Measurements from ENCODE around the gene UBE4B.
"Not testable (repeated sequence)": the region's sequence is repeated elsewhere in the genome, so short reads cannot be mapped to it uniquely, and the experiment has no call there.

Gene UBE4B

GRCh38 chr1:10210841-10211804 lies 178.4 kb downstream of the UBE4B start:
- peak; percentile 3 for DNase-seq (ENCODE audit: low read depth)

- no peak for DNase-seq (ENCODE audit: low read depth)
Measured at GRCh38 chr1:10211805-10212410, 179.2 kb downstream of the UBE4B start.

- no peak for DNase-seq (ENCODE audit: low read depth)
Measured at GRCh38 chr1:10212476-10212875, 179.7 kb downstream of the UBE4B start.

GRCh38 chr1:10213186-10213705 lies 180.5 kb downstream of the UBE4B start:
- DNase-seq (ENCODE audit: low read depth), result no peak

GRCh38 chr1:10216090-10216749 lies 183.5 kb downstream of the UBE4B start:
- DNase-seq (ENCODE audit: low read depth), result no peak

- DNase-seq (ENCODE audit: low read depth), result no peak
Measured at GRCh38 chr1:10217748-10218441, 185.1 kb downstream of the UBE4B start.

GRCh38 chr1:10220200-10220599 lies 187.4 kb downstream of the UBE4B start:
- DNase-seq (ENCODE audit: low read depth), result no peak

- DNase-seq (ENCODE audit: low read depth), result not testable (repeated sequence)
Measured at GRCh38 chr1:10220657-10221056, 187.9 kb downstream of the UBE4B start.

- DNase-seq (ENCODE audit: low read depth), result no peak
Measured at GRCh38 chr1:10225573-10225972, 192.8 kb downstream of the UBE4B start.

- no peak for DNase-seq (ENCODE audit: low read depth)
Measured at GRCh38 chr1:10228528-10228927, 195.8 kb downstream of the UBE4B start.

GRCh38 chr1:10229903-10230302 lies 197.1 kb downstream of the UBE4B start:
- no peak for DNase-seq (ENCODE audit: low read depth)
